GM12875 (cell line): Measurements from ENCODE around the gene NAALADL2.
"Not testable (repeated sequence)": the region's sequence is repeated elsewhere in the genome, so short reads cannot be mapped to it uniquely, and the experiment has no call there.

Experiments used
- H3K4me3 ChIP-seq: one replicate; pipeline ENCODE4 v1.5.1; 2011; ENCODE audit warnings: low read depth, low read length, control low read depth
- TF ChIP-seq, protein P1 (sequence below): IDR thresholded peaks from 2 replicates; pipeline ENCODE4 v1.5.1; 2011; ENCODE audit warnings: low read depth, mild to moderate bottlenecking, control low read depth, inconsistent platforms, low read length, moderate library complexity, borderline replicate concordance; ENCODE audit not compliant: insufficient read depth

NAALADL2 gene

DNA sequence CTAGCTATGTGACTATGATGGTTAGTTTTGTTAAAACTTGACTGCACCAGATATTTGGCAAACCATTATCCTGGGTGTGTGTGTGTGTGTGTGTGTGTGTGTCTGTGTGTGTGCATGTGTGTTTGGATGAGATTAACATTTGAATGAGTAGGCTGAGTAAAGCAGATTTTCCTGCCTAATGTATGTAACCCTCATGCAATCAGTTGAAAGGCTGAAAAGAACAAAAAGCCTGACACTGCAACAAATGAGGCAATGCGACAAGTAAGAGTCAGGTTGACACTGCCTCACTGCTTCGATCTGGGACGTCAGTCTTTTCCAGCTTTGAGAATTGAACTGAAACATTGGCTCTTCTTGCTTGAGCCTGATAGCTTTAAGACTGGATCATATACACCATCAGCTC is 643.0 kb downstream of the NAALADL2 start:
- no peak overlapping the region for H3K4me3 ChIP-seq
- TF ChIP-seq, protein P1, sequence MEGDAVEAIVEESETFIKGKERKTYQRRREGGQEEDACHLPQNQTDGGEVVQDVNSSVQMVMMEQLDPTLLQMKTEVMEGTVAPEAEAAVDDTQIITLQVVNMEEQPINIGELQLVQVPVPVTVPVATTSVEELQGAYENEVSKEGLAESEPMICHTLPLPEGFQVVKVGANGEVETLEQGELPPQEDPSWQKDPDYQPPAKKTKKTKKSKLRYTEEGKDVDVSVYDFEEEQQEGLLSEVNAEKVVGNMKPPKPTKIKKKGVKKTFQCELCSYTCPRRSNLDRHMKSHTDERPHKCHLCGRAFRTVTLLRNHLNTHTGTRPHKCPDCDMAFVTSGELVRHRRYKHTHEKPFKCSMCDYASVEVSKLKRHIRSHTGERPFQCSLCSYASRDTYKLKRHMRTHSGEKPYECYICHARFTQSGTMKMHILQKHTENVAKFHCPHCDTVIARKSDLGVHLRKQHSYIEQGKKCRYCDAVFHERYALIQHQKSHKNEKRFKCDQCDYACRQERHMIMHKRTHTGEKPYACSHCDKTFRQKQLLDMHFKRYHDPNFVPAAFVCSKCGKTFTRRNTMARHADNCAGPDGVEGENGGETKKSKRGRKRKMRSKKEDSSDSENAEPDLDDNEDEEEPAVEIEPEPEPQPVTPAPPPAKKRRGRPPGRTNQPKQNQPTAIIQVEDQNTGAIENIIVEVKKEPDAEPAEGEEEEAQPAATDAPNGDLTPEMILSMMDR, result no peak

DNA sequence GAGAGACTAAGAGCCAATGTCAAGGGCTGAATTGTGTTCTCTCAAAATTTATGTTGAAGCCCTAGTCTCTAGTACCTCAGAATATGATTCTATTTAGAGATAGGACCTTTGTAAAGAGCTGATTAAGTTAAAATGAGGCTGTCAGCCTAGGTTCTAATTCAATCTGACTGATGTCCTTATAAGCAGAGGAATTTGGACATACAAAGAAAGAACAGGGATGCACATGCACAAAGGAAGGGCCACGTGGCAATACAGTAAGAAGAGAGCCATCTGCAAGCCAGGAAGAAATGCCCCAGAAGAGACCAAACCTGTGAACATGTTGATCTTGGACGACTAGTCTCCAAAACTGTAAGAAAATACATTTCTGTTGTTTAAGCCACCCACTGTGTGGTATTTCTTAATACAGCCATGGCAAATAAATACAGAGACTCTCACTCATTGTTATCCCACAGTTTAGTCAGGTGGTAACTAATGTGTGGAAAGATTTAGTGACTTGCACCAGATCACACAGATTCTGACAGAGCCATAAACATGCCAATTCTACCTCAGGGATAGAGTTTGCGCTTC is 652.2 kb downstream of the NAALADL2 start:
- TF ChIP-seq, protein P1, result no peak
- H3K4me3 ChIP-seq, result no peak overlapping the region

DNA sequence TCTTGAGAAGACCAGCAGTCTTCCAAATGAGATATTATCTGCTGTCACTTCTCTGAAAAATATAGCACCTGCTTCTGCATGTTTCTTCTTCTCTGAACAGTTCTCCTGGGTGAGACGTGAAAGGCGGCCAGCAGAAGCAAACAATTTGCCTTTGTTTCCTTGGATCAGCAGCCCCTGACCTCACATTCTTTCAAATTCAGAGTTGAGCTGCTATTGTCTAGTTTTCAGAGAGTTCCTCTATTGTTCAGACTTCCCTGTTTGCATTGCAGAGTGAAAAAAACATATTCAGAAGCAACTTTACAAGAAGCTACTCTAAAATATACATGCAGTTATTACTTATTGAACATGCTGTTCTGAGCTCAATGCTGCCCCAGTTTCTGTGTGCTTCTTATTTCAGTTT is 653.6 kb downstream of the NAALADL2 start:
- TF ChIP-seq, protein P1, result no peak
- H3K4me3 ChIP-seq, result no peak overlapping the region

DNA sequence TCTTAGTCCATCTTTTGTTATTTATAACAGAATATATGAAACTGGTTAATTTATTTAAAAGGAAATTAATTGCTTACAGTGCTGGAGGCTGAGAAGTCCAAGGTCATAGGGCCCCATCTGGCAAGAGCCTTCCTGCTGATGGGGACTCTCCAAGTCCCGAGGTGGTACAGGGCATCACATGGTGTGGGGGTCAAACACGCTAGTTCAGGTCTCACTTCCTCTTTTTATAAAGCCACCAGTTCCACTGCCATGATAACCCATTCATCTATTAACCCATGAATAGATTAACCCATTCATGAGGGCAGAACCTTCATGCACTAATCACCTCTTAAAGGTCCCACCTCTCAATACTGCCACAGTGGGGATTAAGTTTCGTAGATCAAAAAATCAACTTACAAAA is 659.3 kb downstream of the NAALADL2 start:
- no peak overlapping the region for H3K4me3 ChIP-seq
- TF ChIP-seq, protein P1, result no peak

DNA sequence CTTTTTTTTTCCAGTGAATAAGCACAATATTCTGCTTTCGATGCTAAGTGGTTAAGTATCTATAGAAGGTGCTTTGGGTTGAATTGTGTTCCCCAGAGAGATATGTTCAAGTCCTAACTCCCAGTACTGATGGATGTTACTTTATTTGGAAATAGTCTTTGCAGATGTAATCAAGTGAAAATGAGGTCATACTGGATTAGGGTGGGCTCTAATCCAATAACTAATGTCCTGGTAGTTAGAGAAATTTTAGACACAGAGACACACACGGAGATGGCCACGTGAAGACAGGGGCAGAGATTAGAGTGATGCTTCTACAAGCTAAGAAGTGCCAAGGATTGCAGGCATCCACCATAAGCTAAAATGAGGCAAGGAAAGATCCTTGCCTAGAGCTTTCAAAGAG is 662.3 kb downstream of the NAALADL2 start:
- no peak overlapping the region for H3K4me3 ChIP-seq
- TF ChIP-seq, protein P1, result no peak

DNA sequence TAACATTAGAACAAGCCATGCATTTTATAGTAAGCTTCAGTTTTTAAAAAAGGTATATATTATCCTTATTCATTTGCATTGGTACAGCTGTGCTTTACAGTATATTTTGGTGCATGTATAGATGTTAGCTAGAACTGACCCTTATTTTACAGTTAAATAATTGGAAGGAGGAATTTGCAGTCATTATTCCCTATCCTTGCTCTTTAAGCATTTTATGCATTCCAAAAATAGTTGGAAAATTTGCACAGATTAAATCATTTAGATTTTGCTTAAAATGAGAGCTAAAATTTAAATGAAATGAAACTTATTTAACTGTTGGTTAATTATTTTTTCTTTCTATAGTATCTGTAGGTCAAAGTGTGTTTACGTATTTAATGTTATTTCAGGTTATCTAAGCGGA is 667.1 kb downstream of the NAALADL2 start:
- TF ChIP-seq, protein P1, result no peak
- H3K4me3 ChIP-seq, result no peak overlapping the region

DNA sequence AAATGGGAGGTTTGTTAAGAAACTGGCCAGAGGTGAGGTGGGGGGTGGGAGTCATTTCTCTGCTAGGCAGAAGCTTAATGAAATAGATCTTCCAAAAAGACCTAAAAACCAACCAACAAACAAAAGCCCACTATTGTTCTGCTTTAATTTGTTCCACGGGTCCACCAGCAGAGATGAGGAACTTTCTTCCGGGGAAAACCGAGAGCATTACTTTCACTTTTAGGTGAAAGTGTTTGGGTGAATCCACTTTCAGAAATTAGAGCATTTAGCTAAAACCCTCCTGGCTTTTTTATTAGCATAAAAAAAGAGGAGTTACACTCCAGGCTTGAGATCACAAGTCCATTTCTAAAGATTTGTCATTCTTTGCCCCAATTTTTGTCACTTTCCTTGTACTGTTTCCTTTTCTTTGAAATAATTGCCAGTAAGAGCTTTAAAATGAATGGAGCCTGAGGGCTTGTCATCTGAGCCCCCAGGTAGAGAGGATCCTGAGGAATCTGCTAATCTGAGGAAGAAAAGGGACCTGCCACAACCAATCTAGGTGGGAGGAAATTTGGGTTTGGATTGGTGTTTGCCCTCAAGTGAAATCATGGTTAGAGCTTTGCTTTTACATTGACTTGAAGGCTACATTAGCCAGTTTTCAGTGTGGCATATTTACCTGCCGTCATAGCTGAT is 667.6 kb downstream of the NAALADL2 start:
- H3K4me3 ChIP-seq, result no peak overlapping the region
- TF ChIP-seq, protein P1, result no peak

DNA sequence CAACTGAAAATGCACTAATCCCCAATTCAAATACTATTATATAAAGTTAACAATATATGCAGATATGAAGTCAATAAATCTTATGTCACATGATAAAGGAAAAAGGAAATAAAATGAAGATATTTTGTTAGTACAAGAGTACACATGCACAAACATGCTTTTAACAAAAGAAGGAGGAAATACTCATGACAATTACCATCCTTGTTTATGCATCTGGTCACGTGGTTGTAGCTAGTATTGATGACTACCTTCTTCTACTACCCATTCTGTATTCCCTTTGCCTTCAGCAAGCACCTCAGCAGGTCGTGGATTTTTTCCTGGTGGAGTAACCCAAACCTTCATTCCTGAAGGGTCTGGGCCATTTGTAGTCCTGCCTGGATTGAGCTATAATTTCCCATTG is 669.6 kb downstream of the NAALADL2 start:
- not testable (repeated sequence) for H3K4me3 ChIP-seq
